A673 (cell line): ENCODE results near the gene UBAP2L. TPM values are rescaled to one million over a fixed set of nuclear protein-coding genes. Genes with fewer than 3 reads are reported as not detected.
"Not testable (repeated sequence)": the region's sequence is repeated elsewhere in the genome, so short reads cannot be mapped to it uniquely, and the experiment has no call there.

Experiments used
- BruUV-seq: library from RNA; stranded (reverse); fragments of 400-500 nt; replicated peaks from 2 replicates; lab custom pipeline; 2021; lab: Mats Ljungman, UMichigan
- CTCF ChIA-PET: fragments of 300-600 bp; sonication (Branson Sonifier 250); formaldehyde crosslinking; loops from one replicate; lab custom pipeline; 2022; ENCODE audit warnings: antibody characterized with exemption; lab: Charles Lee
- POLR2A ChIA-PET: fragments of 300-600 bp; sonication (Branson Sonifier 250); formaldehyde crosslinking; loops from one replicate; lab custom pipeline; 2022; ENCODE audit warnings: antibody characterized with exemption; ENCODE audit not compliant: low non-redundant PET; lab: Charles Lee
- DNase-seq: peaks from one replicate; pipeline ENCODE4 v3.0.0-alpha.2; 2015; ENCODE audit warnings: low spot score
- H3K27ac ChIP-seq: fragments of 200-600 bp; sonication (generic); 2 replicates; pipeline ENCODE4 v1.5.1; 2016; ENCODE audit warnings: mixed run types, low read depth, mild to moderate bottlenecking, mixed read lengths, antibody characterized with exemption, low read length; ENCODE audit not compliant: poor library complexity, severe bottlenecking
- H3K27me3 ChIP-seq: fragments of 200-600 bp; sonication (generic); replicated peaks from 2 replicates; pipeline ENCODE4 v1.6.1; 2017; ENCODE audit warnings: mixed run types, low read depth, mild to moderate bottlenecking, mixed read lengths, antibody characterized with exemption, low read length; ENCODE audit not compliant: insufficient read depth, poor library complexity
- H3K36me3 ChIP-seq: fragments of 200-600 bp; sonication (generic); 2 replicates; pipeline ENCODE4 v1.6.1; 2016; ENCODE audit warnings: mixed run types, mild to moderate bottlenecking, mixed read lengths, antibody characterized with exemption, low read length; ENCODE audit not compliant: insufficient read depth, poor library complexity, severe bottlenecking
- H3K4me1 ChIP-seq: fragments of 200-600 bp; sonication (generic); 2 replicates; pipeline ENCODE4 v1.6.1; 2017; ENCODE audit warnings: mixed run types, mild to moderate bottlenecking, mixed read lengths, antibody characterized with exemption, low read length; ENCODE audit not compliant: insufficient read depth, poor library complexity, severe bottlenecking
- H3K4me3 ChIP-seq: fragments of 200-600 bp; sonication (generic); 2 replicates; pipeline ENCODE4 v1.5.1; 2016; ENCODE audit warnings: low read depth, mixed run types, mild to moderate bottlenecking, mixed read lengths, low read length; ENCODE audit not compliant: poor library complexity, severe bottlenecking
- H3K9me3 ChIP-seq: fragments of 200-600 bp; sonication (generic); 2 replicates; pipeline ENCODE4 v1.6.1; 2016; ENCODE audit warnings: mixed run types, low read depth, mild to moderate bottlenecking, mixed read lengths, antibody characterized with exemption, low read length; ENCODE audit not compliant: poor library complexity, severe bottlenecking
- CTCF ChIP-seq: fragments of 300-800, 200-600 bp; sonication (generic); conservative IDR thresholded peaks from 2 replicates; pipeline ENCODE4 v1.5.1; 2017; ENCODE audit warnings: low read depth, mild to moderate bottlenecking, antibody characterized with exemption, low read length, moderate library complexity, mixed read lengths
- EZH2 ChIP-seq: fragments of 200-600 bp; sonication (generic); IDR thresholded peaks from 2 replicates; pipeline ENCODE4 v1.6.1; 2017; ENCODE audit warnings: borderline replicate concordance, low read depth, mild to moderate bottlenecking, mixed read lengths, antibody characterized with exemption, low read length; ENCODE audit not compliant: poor library complexity, severe bottlenecking
- intact Hi-C: fragments of 100-400 bp; cut with micrococcal nuclease; formaldehyde crosslinking; loops from one replicate; pipeline ENCODE4 v1.10.0; 2022; ENCODE audit not compliant: unreplicated experiment
- total RNA-seq: library from RNA; stranded (reverse); gene quantifications from 2 replicates; pipeline ENCODE4 v1.2.3, GENCODE V29; 2021

The UBAP2L gene
- total RNA-seq, 1 experiment from 2014 or later: 269 TPM

GRCh38 chr1:154313066-154313356 lies 92.3 kb downstream of the UBAP2L start:
- no peak overlapping the region for H3K27ac ChIP-seq
- no peaks in the 10 kb centered on the region for H3K36me3 ChIP-seq
- no peak for TF ChIP-seq EZH2
- no peak for TF ChIP-seq CTCF
- peaks cover 13% of the 10 kb centered on the region for H3K9me3 ChIP-seq
- no peak for DNase-seq
- H3K27me3 ChIP-seq: no peaks in the 10 kb centered on the region
- ChIA-PET POLR2A (no interaction called here), CTCF (no interaction called here)
- H3K4me3 ChIP-seq: no peak overlapping the region
- BruUV-seq: no TSS peak
- intact Hi-C loops: no loop called here
- no peaks in the 10 kb centered on the region for H3K4me1 ChIP-seq

- H3K36me3 ChIP-seq, H3K27me3 ChIP-seq, BruUV-seq, H3K4me1 ChIP-seq, intact Hi-C loops, H3K4me3 ChIP-seq, H3K27ac ChIP-seq, DNase-seq, CTCF ChIA-PET: not testable (repeated sequence)
- H3K9me3 ChIP-seq: peaks cover 13% of the 10 kb centered on the region
- POLR2A ChIA-PET: interaction anchor here (0.6 kb wide), 1 partner anchor 37 kb away, joined by 5 read pairs; no protein-coding TSS in a partner anchor
These were observed 93.5 kb downstream of the UBAP2L start for GRCh38 chr1:154314226-154314625.

GRCh38 chr1:154316704-154317103 lies 95.9 kb downstream of the UBAP2L start:
- no peak overlapping the region for H3K27ac ChIP-seq
- no peaks in the 10 kb centered on the region for H3K36me3 ChIP-seq
- ChIA-PET POLR2A (no interaction called here), CTCF (no interaction called here)
- no peak overlapping the region for H3K4me3 ChIP-seq
- BruUV-seq: no TSS peak
- peaks cover 13% of the 10 kb centered on the region for H3K9me3 ChIP-seq
- H3K4me1 ChIP-seq: no peaks in the 10 kb centered on the region
- H3K27me3 ChIP-seq: no peaks in the 10 kb centered on the region
- intact Hi-C loops: no loop called here
- no peak for DNase-seq
- no peak for TF ChIP-seq CTCF

GRCh38 chr1:154318386-154318785 lies 97.6 kb downstream of the UBAP2L start:
- ChIA-PET POLR2A (interaction anchor here (0.6 kb wide), 1 partner anchor 80 kb away, joined by 3 read pairs; no protein-coding TSS in a partner anchor), CTCF (no interaction called here)
- Histone ChIP-seq H3K36me3 (no peaks in the 10 kb centered on the region), H3K4me3 (no peak overlapping the region), H3K4me1 (no peaks in the 10 kb centered on the region), H3K9me3 (peaks cover 13% of the 10 kb centered on the region), H3K27ac (no peak overlapping the region), H3K27me3 (no peaks in the 10 kb centered on the region)
- intact Hi-C loops: no loop called here
- no peak for DNase-seq
- BruUV-seq: no TSS peak
- TF ChIP-seq EZH2 (no peak), CTCF (no peak)
